Fibroblast of skin of right quadriceps (primary cell): Measurements from ENCODE around the gene CEP128.

ENCODE experiments used
- DNase-seq: peaks from one replicate; pipeline ENCODE4 v3.0.0-alpha.2; 2013

The CEP128 gene

DNA sequence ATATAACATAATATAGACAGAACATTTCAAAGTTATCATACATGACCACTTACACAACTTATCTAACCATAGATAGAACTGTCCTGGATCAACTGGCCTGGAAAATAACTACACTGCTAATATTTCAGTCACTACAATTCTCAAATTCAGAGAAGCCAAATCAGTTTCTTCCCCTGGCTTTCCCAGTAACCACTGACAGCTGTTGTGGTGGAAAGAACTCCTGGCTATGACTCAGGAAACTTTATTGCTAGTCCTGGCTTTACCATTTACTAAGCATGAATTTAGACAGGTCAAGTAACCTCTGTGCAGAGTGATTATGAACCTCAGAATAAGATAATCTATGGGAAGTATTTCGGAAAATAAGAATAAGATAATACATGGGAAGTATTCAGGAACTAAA lies 485.3 kb downstream of the CEP128 start:
- DNase-seq: peak; percentile 44

- DNase-seq: no peak
These were observed 486.5 kb downstream of the CEP128 start for GRCh38 chr14:80455031-80455430.

DNA sequence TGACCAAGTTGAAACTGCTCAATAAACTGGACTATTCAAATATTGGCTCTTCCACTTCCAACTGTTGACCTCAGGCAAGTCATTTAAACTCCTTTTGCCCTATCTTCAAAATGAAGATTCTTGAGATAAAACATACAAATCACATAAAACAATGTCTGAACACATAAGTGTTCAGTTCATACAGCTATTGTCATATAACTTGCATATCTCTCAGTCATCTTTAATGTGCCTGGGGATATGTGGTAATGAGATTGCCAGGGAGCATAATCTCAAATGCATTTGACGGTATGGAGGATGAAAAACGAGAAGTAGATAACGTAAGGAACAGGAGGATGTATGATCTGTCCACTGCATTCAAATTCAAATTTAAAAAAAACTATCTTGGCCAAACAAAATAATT lies 493.3 kb downstream of the CEP128 start:
- no peak for DNase-seq

DNA sequence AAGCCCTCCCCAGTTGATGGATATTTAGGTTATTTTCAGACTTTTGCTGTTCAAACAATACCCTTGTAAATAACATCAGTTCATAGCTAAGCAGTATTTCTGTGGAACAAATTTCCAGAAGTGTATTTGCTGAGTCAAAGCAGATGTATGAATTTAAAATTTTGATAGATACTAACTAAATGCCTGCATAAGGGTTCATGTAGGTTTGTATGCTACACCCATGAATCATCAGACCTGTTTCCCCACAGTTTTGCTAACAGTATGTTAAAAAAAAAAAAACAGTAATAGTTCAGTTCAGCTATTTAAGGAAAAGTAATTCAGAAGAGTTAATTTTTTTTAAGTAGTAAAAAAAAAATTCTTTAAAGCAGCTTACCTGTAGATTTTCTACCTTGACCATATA lies 494.1 kb downstream of the CEP128 start:
- DNase-seq: no peak
